ENCODE data around the gene ZBTB5.

GRCh38 chr9:37425298-37425752 lies 39.9 kb downstream of the ZBTB5 start:
- TF ChIP-seq CTCF (IDR thresholded peaks at IDR 0.05; ENCODE audit: insufficient read depth, low read depth, low read length) (no peak), EZH2 (IDR thresholded peaks at IDR 0.05; ENCODE audit: insufficient read depth, low read length) (no peak)

All from astrocyte (in vitro differentiated cells and primary cell).